MM.1S (cell line): ENCODE results near the gene RELL1.

Experiments
- DNase-seq: peaks from one replicate; pipeline ENCODE4 v3.0.0-alpha.2; 2015
- H2AFZ ChIP-seq: fragments of 300-600 bp; sonication (generic); 2 replicates; pipeline ENCODE4 v1.6.0; 2016; ENCODE audit warnings: antibody characterized with exemption, low read length
- H3F3A ChIP-seq: fragments of 300-600 bp; sonication (generic); 2 replicates; pipeline ENCODE4 v1.6.1; 2016; ENCODE audit warnings: mild to moderate bottlenecking, antibody characterized with exemption, low read length, moderate library complexity, mixed read lengths; ENCODE audit not compliant: insufficient read depth
- H3K27ac ChIP-seq: fragments of 300-600 bp; sonication (generic); 2 replicates; pipeline ENCODE4 v1.5.1; 2016; ENCODE audit warnings: mild to moderate bottlenecking, low read length
- H3K27me3 ChIP-seq: fragments of 300-600 bp; sonication (generic); replicated peaks from 2 replicates; pipeline ENCODE4 v1.6.0; 2016; ENCODE audit warnings: low read length; ENCODE audit not compliant: insufficient read depth
- H3K36me3 ChIP-seq: fragments of 300-600 bp; sonication (generic); replicated peaks from 2 replicates; pipeline ENCODE4 v1.6.1; 2016; ENCODE audit warnings: mild to moderate bottlenecking, low read length, mixed read lengths; ENCODE audit not compliant: insufficient read depth
- H3K4me1 ChIP-seq: fragments of 300-600 bp; sonication (generic); 2 replicates; pipeline ENCODE4 v1.6.1; 2016; ENCODE audit warnings: low read length, mixed read lengths
- H3K4me2 ChIP-seq: fragments of 300-600 bp; sonication (generic); 2 replicates; pipeline ENCODE4 v1.6.0; 2016; ENCODE audit warnings: low read depth, low read length
- H3K4me3 ChIP-seq: fragments of 300-600 bp; sonication (generic); 2 replicates; pipeline ENCODE4 v1.5.1; 2016; ENCODE audit warnings: low read length, mixed read lengths
- H3K79me2 ChIP-seq: fragments of 300-600 bp; sonication (generic); 2 replicates; pipeline ENCODE4 v1.6.1; 2016; ENCODE audit warnings: mixed run types, low read length, mixed read lengths
- H3K9ac ChIP-seq: fragments of 300-600 bp; sonication (generic); 2 replicates; pipeline ENCODE4 v1.6.1; 2016; ENCODE audit warnings: low read length, mixed read lengths
- H3K9me2 ChIP-seq: fragments of 300-600 bp; sonication (generic); replicated peaks from 2 replicates; pipeline ENCODE4 v1.6.1; 2016; ENCODE audit warnings: mild to moderate bottlenecking, low read length, mixed read lengths; ENCODE audit not compliant: insufficient read depth
- H3K9me3 ChIP-seq: fragments of 300-600 bp; sonication (generic); replicated peaks from 2 replicates; pipeline ENCODE4 v1.6.1; 2016; ENCODE audit warnings: mild to moderate bottlenecking, low read length, mixed read lengths; ENCODE audit not compliant: insufficient read depth
- H4K20me1 ChIP-seq: fragments of 300-600 bp; sonication (generic); 2 replicates; pipeline ENCODE4 v1.6.1; 2016; ENCODE audit warnings: mild to moderate bottlenecking, low read length, moderate library complexity, mixed read lengths; ENCODE audit not compliant: insufficient read depth
- EZH2 ChIP-seq: fragments of 300-600 bp; sonication (generic); optimal IDR thresholded peaks from 2 replicates; pipeline ENCODE3; 2017; ENCODE audit warnings: low read depth, mild to moderate bottlenecking, antibody characterized with exemption, low read length, mixed read lengths
- EZH2phosphoT487 ChIP-seq: fragments of 300-600 bp; sonication (generic); IDR thresholded peaks from 2 replicates; pipeline ENCODE4 v1.6.1; 2018; ENCODE audit warnings: antibody characterized with exemption, low read length
- TF ChIP-seq, protein P1 (sequence below): fragments of 300-600 bp; sonication (generic); IDR thresholded peaks from 2 replicates; pipeline ENCODE4 v1.5.1; 2016; ENCODE audit warnings: antibody characterized with exemption, low read length, mixed read lengths

Gene RELL1

GRCh38 chr4:37733240-37733867 lies 47.2 kb upstream of the RELL1 start:
- Histone ChIP-seq H3K4me2 (no peak overlapping the region), H2AFZ (no peak overlapping the region), H3K27ac (no peak overlapping the region), H3K9me3 (no peaks in the 10 kb centered on the region), H3K36me3 (no peaks in the 10 kb centered on the region), H3K4me1 (no peaks in the 10 kb centered on the region), H3K9ac (no peak overlapping the region), H3K9me2 (no peaks in the 10 kb centered on the region), H3K79me2 (no peaks in the 10 kb centered on the region), H4K20me1 (no peaks in the 10 kb centered on the region), H3K4me3 (no peak overlapping the region), H3F3A (no peaks in the 10 kb centered on the region), H3K27me3 (no peaks in the 10 kb centered on the region)
- TF ChIP-seq, protein P1, sequence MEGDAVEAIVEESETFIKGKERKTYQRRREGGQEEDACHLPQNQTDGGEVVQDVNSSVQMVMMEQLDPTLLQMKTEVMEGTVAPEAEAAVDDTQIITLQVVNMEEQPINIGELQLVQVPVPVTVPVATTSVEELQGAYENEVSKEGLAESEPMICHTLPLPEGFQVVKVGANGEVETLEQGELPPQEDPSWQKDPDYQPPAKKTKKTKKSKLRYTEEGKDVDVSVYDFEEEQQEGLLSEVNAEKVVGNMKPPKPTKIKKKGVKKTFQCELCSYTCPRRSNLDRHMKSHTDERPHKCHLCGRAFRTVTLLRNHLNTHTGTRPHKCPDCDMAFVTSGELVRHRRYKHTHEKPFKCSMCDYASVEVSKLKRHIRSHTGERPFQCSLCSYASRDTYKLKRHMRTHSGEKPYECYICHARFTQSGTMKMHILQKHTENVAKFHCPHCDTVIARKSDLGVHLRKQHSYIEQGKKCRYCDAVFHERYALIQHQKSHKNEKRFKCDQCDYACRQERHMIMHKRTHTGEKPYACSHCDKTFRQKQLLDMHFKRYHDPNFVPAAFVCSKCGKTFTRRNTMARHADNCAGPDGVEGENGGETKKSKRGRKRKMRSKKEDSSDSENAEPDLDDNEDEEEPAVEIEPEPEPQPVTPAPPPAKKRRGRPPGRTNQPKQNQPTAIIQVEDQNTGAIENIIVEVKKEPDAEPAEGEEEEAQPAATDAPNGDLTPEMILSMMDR, result no peak
- no peak for TF ChIP-seq EZH2
- no peak for TF ChIP-seq EZH2phosphoT487
- DNase-seq, result no peak

DNA sequence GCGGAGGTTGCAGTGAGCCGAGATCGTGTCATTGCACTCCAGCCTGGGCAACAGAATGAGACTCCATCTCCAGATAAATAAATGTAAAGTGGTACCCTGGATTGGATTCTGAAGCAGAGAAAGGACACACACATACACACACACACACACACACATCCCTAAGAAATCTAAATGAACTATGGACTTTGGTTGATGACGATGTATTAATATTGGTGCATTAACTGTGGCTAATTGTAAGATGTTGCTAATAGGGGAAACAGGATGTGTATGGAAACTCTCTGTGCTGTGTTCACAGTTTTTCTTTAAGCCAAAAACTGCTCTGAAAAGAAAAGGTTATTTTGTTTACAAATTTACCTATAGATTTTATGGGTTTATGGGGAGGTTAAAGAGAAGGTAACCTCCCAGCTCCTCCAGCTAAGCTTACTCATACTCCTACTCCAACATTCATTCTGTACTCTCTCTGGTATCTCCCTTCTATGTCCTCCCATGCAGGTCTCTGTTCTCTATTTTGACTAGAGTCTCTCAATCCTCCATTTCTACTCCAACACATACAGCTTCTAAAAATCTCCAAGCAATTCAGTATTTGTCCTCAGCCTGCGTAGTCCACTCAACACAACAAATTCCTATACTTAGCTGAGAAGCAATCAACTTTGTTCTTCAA lies 46.5 kb upstream of the RELL1 start:
- no peak for DNase-seq
- no peaks in the 10 kb centered on the region for H3K27me3 ChIP-seq
- no peak overlapping the region for H2AFZ ChIP-seq
- H3K9ac ChIP-seq, result no peak overlapping the region
- no peak overlapping the region for H3K4me2 ChIP-seq
- H3K9me2 ChIP-seq, result no peaks in the 10 kb centered on the region
- H4K20me1 ChIP-seq, result no peaks in the 10 kb centered on the region
- H3K27ac ChIP-seq, result no peak overlapping the region
- no peaks in the 10 kb centered on the region for H3K36me3 ChIP-seq
- no peaks in the 10 kb centered on the region for H3K79me2 ChIP-seq
- H3K4me3 ChIP-seq, result no peak overlapping the region
- TF ChIP-seq, protein P1, result no peak
- TF ChIP-seq EZH2phosphoT487 (no peak), EZH2 (no peak)
- H3F3A ChIP-seq, result no peaks in the 10 kb centered on the region
- no peaks in the 10 kb centered on the region for H3K4me1 ChIP-seq
- H3K9me3 ChIP-seq, result no peaks in the 10 kb centered on the region

DNA sequence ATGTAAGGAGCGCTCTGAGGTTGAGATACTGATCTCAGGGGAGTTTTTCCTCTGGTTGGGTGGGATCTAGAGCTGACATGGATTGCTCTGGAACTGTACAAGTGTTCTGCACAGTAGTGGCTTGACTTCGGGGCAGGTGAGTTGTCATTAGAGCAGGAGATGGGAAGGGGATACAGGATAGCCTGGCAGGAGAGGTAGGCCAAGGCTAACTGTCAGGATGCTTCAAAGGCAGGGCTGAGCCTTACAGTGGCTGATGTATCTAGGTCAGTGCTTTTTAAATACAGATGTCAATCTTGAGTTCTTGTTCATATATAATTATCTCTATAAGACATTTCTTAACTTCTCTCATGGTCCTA lies 43.5 kb upstream of the RELL1 start:
- no peak overlapping the region for H3K27ac ChIP-seq
- H3K4me2 ChIP-seq, result no peak overlapping the region
- no peaks in the 10 kb centered on the region for H3K27me3 ChIP-seq
- no peaks in the 10 kb centered on the region for H3F3A ChIP-seq
- H3K9ac ChIP-seq, result no peak overlapping the region
- no peak for DNase-seq
- no peaks in the 10 kb centered on the region for H3K9me2 ChIP-seq
- H2AFZ ChIP-seq, result no peak overlapping the region
- H3K79me2 ChIP-seq, result no peaks in the 10 kb centered on the region
- no peak overlapping the region for H3K4me3 ChIP-seq
- no peaks in the 10 kb centered on the region for H3K9me3 ChIP-seq
- H3K4me1 ChIP-seq, result no peaks in the 10 kb centered on the region
- H3K36me3 ChIP-seq, result no peaks in the 10 kb centered on the region
- H4K20me1 ChIP-seq, result no peaks in the 10 kb centered on the region
- TF ChIP-seq EZH2 (no peak), EZH2phosphoT487 (no peak)
- TF ChIP-seq, protein P1, result no peak
